Measurements from ENCODE around the gene GNAO1.

The GNAO1 gene

DNA sequence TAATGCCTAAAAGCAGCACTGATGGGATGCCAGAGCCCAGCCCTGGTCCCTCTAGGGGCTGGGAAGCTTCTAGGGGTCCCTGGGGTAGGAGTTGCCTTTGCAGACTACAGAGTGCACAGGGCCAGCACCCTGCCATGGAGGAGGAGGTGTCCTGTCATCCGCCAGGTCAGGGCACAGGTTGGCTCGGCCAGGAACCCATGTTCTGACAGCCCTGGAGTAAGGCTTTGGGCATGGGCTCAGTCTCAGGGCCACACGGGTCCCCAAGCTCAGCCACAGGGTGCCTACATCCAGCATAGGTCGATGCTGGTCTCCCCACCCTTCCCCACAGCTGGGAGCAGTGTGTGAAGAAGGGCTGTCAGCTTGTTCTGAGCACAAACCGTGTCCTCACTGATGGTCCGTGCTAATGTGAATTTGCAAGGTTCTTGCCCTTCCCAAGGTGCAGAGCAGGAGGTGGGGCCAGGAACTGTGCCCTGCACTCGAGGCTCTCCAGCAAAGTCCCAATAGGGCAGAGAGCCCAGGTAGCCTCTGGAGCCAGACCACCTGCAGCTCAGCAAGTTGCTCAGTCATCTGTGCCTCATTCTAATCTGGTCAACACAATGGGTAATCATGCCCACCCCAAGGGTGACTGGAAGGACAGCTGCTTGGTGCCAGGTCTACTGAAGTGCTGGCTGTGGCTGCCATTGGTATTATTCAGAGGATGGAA, 161.2 kb downstream of the GNAO1 start:
- no peak overlapping the region for H3K4me2 ChIP-seq (ENCODE audit: insufficient read depth, low read length, poor library complexity, severe bottlenecking)
- peak overlapping the region; percentile 44 for H3K9ac ChIP-seq (ENCODE audit: low read depth, low read length, poor library complexity)
- H3K9me3 ChIP-seq (replicated peaks in 1 of 2; ENCODE audit: control insufficient read depth in 2 of 2, insufficient read depth in 1 of 2, low read depth in 1 of 2, low read length in 2 of 2): no peaks in the 10 kb centered on the region
- peak overlapping the region; percentile 84 for H3K4ac ChIP-seq (ENCODE audit: low read length)
- no peak for DNase-seq (ENCODE audit: low spot score)
- peak overlapping the region; percentile 71 for H3K14ac ChIP-seq (ENCODE audit: low read length)
- H2BK5ac ChIP-seq (ENCODE audit: low read length): no peak overlapping the region
- H2BK15ac ChIP-seq (ENCODE audit: low read length): no peak overlapping the region
- H3K79me1 ChIP-seq (ENCODE audit: low read depth, low read length): peaks cover 7% of the 10 kb centered on the region
- peaks cover 10 to 11% of the 10 kb centered on the region in 2 donors for H3K4me1 ChIP-seq (ENCODE audit: control insufficient read depth in 2 of 2, insufficient read depth in 1 of 2, low read depth in 1 of 2, low read length in 2 of 2)
- H2AK5ac ChIP-seq (ENCODE audit: low read depth, low read length): peak overlapping the region; percentile 75
- H3K23ac ChIP-seq (ENCODE audit: low read depth, low read length, poor library complexity): peak overlapping the region; percentile 55
- peak overlapping the region; percentile 85 for H4K91ac ChIP-seq (ENCODE audit: low read depth, low read length, poor library complexity)
- H3K27me3 ChIP-seq (ENCODE audit: control insufficient read depth in 3 of 3, insufficient read depth in 3 of 3, low read depth in 1 of 3, low read length in 3 of 3): peaks cover 0 to 2% (median 0%) of the 10 kb centered on the region in 3 experiments
- H4K8ac ChIP-seq (ENCODE audit: low read depth, low read length): no peak overlapping the region
- H3K36me3 ChIP-seq (replicated peaks in 1 of 2; ENCODE audit: control insufficient read depth in 2 of 2, insufficient read depth in 2 of 2, low read length in 2 of 2): no peaks in the 10 kb centered on the region
- peak overlapping the region; percentile 73 for H2BK12ac ChIP-seq (ENCODE audit: low read length)
- no peak overlapping the region for H2BK120ac ChIP-seq (ENCODE audit: low read depth, low read length)
- peak overlapping the region; percentile 80 for H3K18ac ChIP-seq (ENCODE audit: low read length)
- H2AFZ ChIP-seq (ENCODE audit: low read length): no peak overlapping the region
- H3K27ac ChIP-seq (replicated peaks; ENCODE audit: low read length): no peak overlapping the region
- H3K4me3 ChIP-seq (ENCODE audit: low read length in 2 of 2): no peak overlapping the region
- WGBS, 2 donors (ENCODE audit: extremely low coverage in 2 of 2, insufficient read length in 2 of 2, insufficient replicate concordance in 1 of 2): no CpG with 5 or more reads among the region's 7 CpGs

DNA sequence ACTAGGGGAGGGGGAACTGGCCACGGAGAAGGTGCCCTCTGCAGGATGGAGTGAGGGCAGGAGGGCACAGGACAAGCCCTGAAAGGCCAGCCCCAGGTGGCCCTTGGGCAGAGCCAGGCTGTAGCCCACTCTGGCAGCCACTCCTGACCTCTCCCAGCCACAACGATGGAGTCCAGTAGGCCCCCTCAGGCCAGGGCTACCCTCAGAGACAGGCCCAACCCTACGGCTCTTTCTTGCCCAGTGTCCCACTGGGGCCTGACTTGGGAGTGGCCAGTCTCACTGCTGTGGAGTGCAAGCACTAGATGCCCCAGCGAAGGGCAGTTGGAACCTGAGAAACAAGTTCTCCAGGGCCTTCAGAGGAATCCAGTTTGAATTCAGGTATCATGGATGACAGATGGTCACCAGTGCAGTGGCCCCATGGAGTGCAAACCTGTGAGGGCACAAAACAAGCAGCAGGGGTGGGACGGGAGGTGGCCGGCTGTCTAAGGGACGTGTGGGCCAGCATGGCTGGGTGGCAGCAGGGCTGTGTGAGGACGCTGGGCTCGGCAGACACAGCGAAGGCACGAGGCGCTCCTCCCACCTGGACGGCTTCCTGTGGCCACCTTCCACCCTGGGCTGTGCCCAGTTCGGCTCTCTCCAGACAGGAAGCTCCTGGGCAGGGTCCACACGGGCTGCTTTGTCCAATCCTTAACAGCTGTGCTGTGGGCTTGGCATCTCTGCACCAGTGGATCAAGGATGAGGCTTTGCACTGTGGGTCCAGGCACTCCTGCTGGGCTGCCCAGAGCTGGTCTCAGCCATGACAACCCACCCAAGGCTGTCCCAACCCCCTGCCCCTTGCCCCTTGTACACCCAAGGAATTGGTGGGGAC, 162.0 kb downstream of the GNAO1 start:
- no peak overlapping the region for H3K27ac ChIP-seq (replicated peaks; ENCODE audit: low read length)
- peaks cover 0 to 2% (median 0%) of the 10 kb centered on the region in 3 experiments for H3K27me3 ChIP-seq (ENCODE audit: control insufficient read depth in 3 of 3, insufficient read depth in 3 of 3, low read depth in 1 of 3, low read length in 3 of 3)
- H3K4me2 ChIP-seq (ENCODE audit: insufficient read depth, low read length, poor library complexity, severe bottlenecking): no peak overlapping the region
- no peak overlapping the region for H3K23ac ChIP-seq (ENCODE audit: low read depth, low read length, poor library complexity)
- peak overlapping the region; percentile 27 for H4K91ac ChIP-seq (ENCODE audit: low read depth, low read length, poor library complexity)
- H3K9ac ChIP-seq (ENCODE audit: low read depth, low read length, poor library complexity): no peak overlapping the region
- H2BK120ac ChIP-seq (ENCODE audit: low read depth, low read length): no peak overlapping the region
- H4K8ac ChIP-seq (ENCODE audit: low read depth, low read length): no peak overlapping the region
- no peak overlapping the region for H2BK5ac ChIP-seq (ENCODE audit: low read length)
- H2AK5ac ChIP-seq (ENCODE audit: low read depth, low read length): peak overlapping the region; percentile 66
- no peaks in the 10 kb centered on the region for H3K36me3 ChIP-seq (replicated peaks in 1 of 2; ENCODE audit: control insufficient read depth in 2 of 2, insufficient read depth in 2 of 2, low read length in 2 of 2)
- peaks cover 7% of the 10 kb centered on the region for H3K79me1 ChIP-seq (ENCODE audit: low read depth, low read length)
- no peaks in the 10 kb centered on the region for H3K9me3 ChIP-seq (replicated peaks in 1 of 2; ENCODE audit: control insufficient read depth in 2 of 2, insufficient read depth in 1 of 2, low read depth in 1 of 2, low read length in 2 of 2)
- H3K4me3 ChIP-seq (ENCODE audit: low read length in 2 of 2): no peak overlapping the region
- no CpG with 5 or more reads among the region's 15 CpGs for WGBS, 2 donors (ENCODE audit: extremely low coverage in 2 of 2, insufficient read length in 2 of 2, insufficient replicate concordance in 1 of 2)
- H2AFZ ChIP-seq (ENCODE audit: low read length): no peak overlapping the region
- peak overlapping the region; percentile 28 for H3K4ac ChIP-seq (ENCODE audit: low read length)
- peak overlapping the region; percentile 79 for H3K18ac ChIP-seq (ENCODE audit: low read length)
- H3K4me1 ChIP-seq (ENCODE audit: control insufficient read depth in 2 of 2, insufficient read depth in 1 of 2, low read depth in 1 of 2, low read length in 2 of 2): peaks cover 15 to 19% of the 10 kb centered on the region in 2 donors
- no peak for DNase-seq (ENCODE audit: low spot score)
- H2BK15ac ChIP-seq (ENCODE audit: low read length): peak overlapping the region; percentile 67
- H3K14ac ChIP-seq (ENCODE audit: low read length): peak overlapping the region; percentile 82
- no peak overlapping the region for H2BK12ac ChIP-seq (ENCODE audit: low read length)

DNA sequence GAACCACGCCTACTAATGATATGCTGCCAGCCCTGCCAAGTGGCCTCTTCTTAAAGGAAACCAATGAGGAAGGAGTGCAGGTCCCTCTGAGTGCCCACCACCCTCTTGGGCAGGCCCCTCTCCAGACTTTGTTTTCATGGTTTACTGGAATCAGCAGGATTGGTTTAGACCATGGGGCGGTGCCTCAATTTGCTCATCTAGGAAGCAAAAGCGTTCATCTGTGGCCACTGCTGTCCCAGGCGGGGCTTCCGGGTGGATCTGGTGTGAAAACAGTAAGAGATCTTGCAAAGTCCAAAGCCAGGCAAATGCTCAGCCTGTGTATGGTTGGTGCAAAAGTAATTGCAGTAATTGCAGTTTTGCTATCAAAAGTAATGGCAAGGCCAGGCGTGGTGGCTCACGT, 162.7 kb downstream of the GNAO1 start:
- peaks cover 0 to 2% (median 0%) of the 10 kb centered on the region in 3 experiments for H3K27me3 ChIP-seq (ENCODE audit: control insufficient read depth in 3 of 3, insufficient read depth in 3 of 3, low read depth in 1 of 3, low read length in 3 of 3)
- no peaks in the 10 kb centered on the region for H3K9me3 ChIP-seq (replicated peaks in 1 of 2; ENCODE audit: control insufficient read depth in 2 of 2, insufficient read depth in 1 of 2, low read depth in 1 of 2, low read length in 2 of 2)
- H2BK5ac ChIP-seq (ENCODE audit: low read length): no peak overlapping the region
- WGBS, 2 donors (ENCODE audit: extremely low coverage in 2 of 2, insufficient read length in 2 of 2, insufficient replicate concordance in 1 of 2): no CpG with 5 or more reads among the region's 7 CpGs
- H2AFZ ChIP-seq (ENCODE audit: low read length): no peak overlapping the region
- H3K14ac ChIP-seq (ENCODE audit: low read length): no peak overlapping the region
- no peaks in the 10 kb centered on the region for H3K36me3 ChIP-seq (replicated peaks in 1 of 2; ENCODE audit: control insufficient read depth in 2 of 2, insufficient read depth in 2 of 2, low read length in 2 of 2)
- H3K4me3 ChIP-seq (ENCODE audit: low read length in 2 of 2): no peak overlapping the region
- no peak overlapping the region for H3K18ac ChIP-seq (ENCODE audit: low read length)
- no peak for DNase-seq (ENCODE audit: low spot score)
- peak overlapping the region; percentile 66 for H2AK5ac ChIP-seq (ENCODE audit: low read depth, low read length)
- no peak overlapping the region for H4K8ac ChIP-seq (ENCODE audit: low read depth, low read length)
- H4K91ac ChIP-seq (ENCODE audit: low read depth, low read length, poor library complexity): peak overlapping the region; percentile 27
- H3K4me1 ChIP-seq (ENCODE audit: control insufficient read depth in 2 of 2, insufficient read depth in 1 of 2, low read depth in 1 of 2, low read length in 2 of 2): peaks cover 15 to 22% of the 10 kb centered on the region in 2 donors
- peaks cover 7% of the 10 kb centered on the region for H3K79me1 ChIP-seq (ENCODE audit: low read depth, low read length)
- no peak overlapping the region for H3K4ac ChIP-seq (ENCODE audit: low read length)
- H3K27ac ChIP-seq (replicated peaks; ENCODE audit: low read length): no peak overlapping the region
- H2BK12ac ChIP-seq (ENCODE audit: low read length): no peak overlapping the region
- no peak overlapping the region for H3K23ac ChIP-seq (ENCODE audit: low read depth, low read length, poor library complexity)
- H2BK120ac ChIP-seq (ENCODE audit: low read depth, low read length): no peak overlapping the region
- H2BK15ac ChIP-seq (ENCODE audit: low read length): no peak overlapping the region
- no peak overlapping the region for H3K9ac ChIP-seq (ENCODE audit: low read depth, low read length, poor library complexity)
- H3K4me2 ChIP-seq (ENCODE audit: insufficient read depth, low read length, poor library complexity, severe bottlenecking): no peak overlapping the region

DNA sequence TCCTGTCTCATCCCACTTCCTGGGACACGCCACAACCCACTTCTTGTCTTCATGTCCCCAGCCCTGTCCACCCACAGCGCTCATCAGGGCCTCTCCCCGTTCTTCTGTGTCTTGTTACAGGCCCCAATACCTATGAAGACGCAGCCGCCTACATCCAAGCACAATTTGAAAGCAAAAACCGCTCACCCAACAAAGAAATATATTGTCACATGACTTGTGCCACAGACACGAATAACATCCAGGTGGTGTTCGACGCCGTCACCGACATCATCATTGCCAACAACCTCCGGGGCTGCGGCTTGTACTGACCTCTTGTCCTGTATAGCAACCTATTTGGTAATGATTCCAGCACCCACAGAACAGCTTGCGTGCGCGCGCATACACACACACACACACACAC, 163.5 kb downstream of the GNAO1 start:
- Histone ChIP-seq H3K79me1 (ENCODE audit: low read depth, low read length) (peaks cover 7% of the 10 kb centered on the region), H2BK5ac (ENCODE audit: low read length) (no peak overlapping the region), H4K8ac (ENCODE audit: low read depth, low read length) (no peak overlapping the region), H3K9me3 (replicated peaks in 1 of 2; ENCODE audit: control insufficient read depth in 2 of 2, insufficient read depth in 1 of 2, low read depth in 1 of 2, low read length in 2 of 2) (no peaks in the 10 kb centered on the region), H3K36me3 (replicated peaks in 1 of 2; ENCODE audit: control insufficient read depth in 2 of 2, insufficient read depth in 2 of 2, low read length in 2 of 2) (no peaks in the 10 kb centered on the region), H2BK12ac (ENCODE audit: low read length) (no peak overlapping the region), H3K4ac (ENCODE audit: low read length) (no peak overlapping the region), H3K23ac (ENCODE audit: low read depth, low read length, poor library complexity) (no peak overlapping the region), H4K91ac (ENCODE audit: low read depth, low read length, poor library complexity) (no peak overlapping the region), H2AFZ (ENCODE audit: low read length) (no peak overlapping the region), H3K4me1 (ENCODE audit: control insufficient read depth in 2 of 2, insufficient read depth in 1 of 2, low read depth in 1 of 2, low read length in 2 of 2) (peaks cover 15 to 23% of the 10 kb centered on the region in 2 donors), H3K14ac (ENCODE audit: low read length) (no peak overlapping the region), H3K4me2 (ENCODE audit: insufficient read depth, low read length, poor library complexity, severe bottlenecking) (no peak overlapping the region), H3K9ac (ENCODE audit: low read depth, low read length, poor library complexity) (no peak overlapping the region), H2BK120ac (ENCODE audit: low read depth, low read length) (no peak overlapping the region), H3K4me3 (ENCODE audit: low read length in 2 of 2) (no peak overlapping the region), H3K18ac (ENCODE audit: low read length) (peak overlapping the region; percentile 64), H3K27me3 (ENCODE audit: control insufficient read depth in 3 of 3, insufficient read depth in 3 of 3, low read depth in 1 of 3, low read length in 3 of 3) (peaks cover 0 to 2% (median 0%) of the 10 kb centered on the region in 3 experiments), H2AK5ac (ENCODE audit: low read depth, low read length) (no peak overlapping the region), H3K27ac (replicated peaks; ENCODE audit: low read length) (no peak overlapping the region), H2BK15ac (ENCODE audit: low read length) (peak overlapping the region; percentile 26)
- DNase-seq (ENCODE audit: low spot score): no peak
- WGBS, 2 donors (ENCODE audit: extremely low coverage in 2 of 2, insufficient read length in 2 of 2, insufficient replicate concordance in 1 of 2): no CpG with 5 or more reads among the region's 17 CpGs
